Omental fat pad (tissue), 4 donors: ENCODE data around the gene LRP2. TPM values are rescaled to one million over a fixed set of nuclear protein-coding genes. Genes with fewer than 3 reads are reported as not detected.
A peak's percentile ranks its signal among the peaks of the same experiment; 100 is the strongest.

Source experiments
- ATAC-seq: fragments of 150-250 bp; one replicate; pipeline ENCODE4 v1.9.1; 2016; ENCODE audit warnings: mild to moderate bottlenecking, moderate library complexity; ENCODE audit not compliant: low FRiP score
- DNase-seq: peaks from one replicate; pipeline ENCODE4 v3.0.0-alpha.2; 2019; ENCODE audit warnings: low spot score
- total RNA-seq, 4 donors: library from RNA; depleted of rRNA; stranded (reverse); fragments of >200 nt; gene quantifications; one replicate each; pipeline ENCODE4 v1.1.0, GENCODE V29; 2016
- TF ChIP-seq, protein P1 (sequence below), 3 donors: fragments of 450-650 bp; IDR thresholded peaks; one replicate each; pipeline ENCODE4 v1.5.1; 2016 to 2017; ENCODE audit warnings: antibody characterized with exemption in 3 of 3, mild to moderate bottlenecking in 3 of 3, moderate library complexity in 2 of 3

Gene LRP2
- total RNA-seq, 4 donors from 2014 or later, result 12.2 to 58.3 (median 14.1) TPM; not detected in 1

DNA sequence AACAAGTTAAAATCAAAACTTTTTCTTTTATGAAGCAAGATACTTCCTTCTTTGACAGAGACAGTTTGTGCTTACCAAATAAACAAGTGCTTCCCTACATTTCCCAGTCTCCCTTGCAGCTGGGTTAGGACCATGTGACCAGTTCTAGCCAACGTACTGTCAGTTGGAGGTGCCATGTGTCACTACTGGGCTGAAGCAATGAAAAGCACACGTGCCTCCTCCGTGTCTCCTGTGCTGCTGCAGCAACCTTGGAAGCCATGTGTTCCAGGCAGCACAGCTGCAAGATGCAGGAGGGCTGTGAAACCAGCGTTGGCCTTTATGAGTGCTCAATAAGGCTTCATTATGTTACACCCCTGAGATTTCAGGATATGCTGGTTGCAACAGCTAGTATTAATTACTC lies 199.7 kb downstream of the LRP2 start:
- TF ChIP-seq, protein P1, sequence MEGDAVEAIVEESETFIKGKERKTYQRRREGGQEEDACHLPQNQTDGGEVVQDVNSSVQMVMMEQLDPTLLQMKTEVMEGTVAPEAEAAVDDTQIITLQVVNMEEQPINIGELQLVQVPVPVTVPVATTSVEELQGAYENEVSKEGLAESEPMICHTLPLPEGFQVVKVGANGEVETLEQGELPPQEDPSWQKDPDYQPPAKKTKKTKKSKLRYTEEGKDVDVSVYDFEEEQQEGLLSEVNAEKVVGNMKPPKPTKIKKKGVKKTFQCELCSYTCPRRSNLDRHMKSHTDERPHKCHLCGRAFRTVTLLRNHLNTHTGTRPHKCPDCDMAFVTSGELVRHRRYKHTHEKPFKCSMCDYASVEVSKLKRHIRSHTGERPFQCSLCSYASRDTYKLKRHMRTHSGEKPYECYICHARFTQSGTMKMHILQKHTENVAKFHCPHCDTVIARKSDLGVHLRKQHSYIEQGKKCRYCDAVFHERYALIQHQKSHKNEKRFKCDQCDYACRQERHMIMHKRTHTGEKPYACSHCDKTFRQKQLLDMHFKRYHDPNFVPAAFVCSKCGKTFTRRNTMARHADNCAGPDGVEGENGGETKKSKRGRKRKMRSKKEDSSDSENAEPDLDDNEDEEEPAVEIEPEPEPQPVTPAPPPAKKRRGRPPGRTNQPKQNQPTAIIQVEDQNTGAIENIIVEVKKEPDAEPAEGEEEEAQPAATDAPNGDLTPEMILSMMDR (IDR thresholded peaks at IDR 0.05), result no peak
- DNase-seq (no peak), ATAC-seq (no peak)

DNA sequence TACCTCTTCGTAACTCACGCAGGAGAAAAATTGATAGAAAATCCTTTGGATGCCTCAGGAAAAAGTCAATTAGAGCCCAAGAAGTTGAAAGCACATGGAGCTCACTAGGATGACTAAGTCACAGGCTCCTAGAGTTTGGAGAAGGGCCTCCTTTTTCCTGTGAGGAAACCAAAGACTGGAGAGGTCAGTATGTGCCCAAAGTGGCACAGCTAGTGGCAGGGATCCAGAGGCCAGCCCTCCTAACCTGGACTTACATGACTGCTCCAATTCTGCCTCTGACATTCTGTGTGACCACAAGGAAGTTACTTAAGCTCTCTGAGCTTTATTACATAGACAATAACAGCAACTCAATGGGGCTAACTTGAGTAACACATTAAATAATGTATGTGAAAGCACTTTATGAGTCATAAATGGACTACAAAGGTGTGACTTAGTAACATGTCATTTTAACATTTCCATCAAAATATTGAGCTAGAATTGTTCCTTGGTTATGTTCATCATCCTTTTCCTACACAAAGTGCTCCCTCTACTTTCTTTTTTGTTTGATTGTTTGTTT lies 201.3 kb downstream of the LRP2 start:
- ATAC-seq, result no peak
- TF ChIP-seq, protein P1 (IDR thresholded peaks at IDR 0.05), result no peak
- DNase-seq, result no peak

DNA sequence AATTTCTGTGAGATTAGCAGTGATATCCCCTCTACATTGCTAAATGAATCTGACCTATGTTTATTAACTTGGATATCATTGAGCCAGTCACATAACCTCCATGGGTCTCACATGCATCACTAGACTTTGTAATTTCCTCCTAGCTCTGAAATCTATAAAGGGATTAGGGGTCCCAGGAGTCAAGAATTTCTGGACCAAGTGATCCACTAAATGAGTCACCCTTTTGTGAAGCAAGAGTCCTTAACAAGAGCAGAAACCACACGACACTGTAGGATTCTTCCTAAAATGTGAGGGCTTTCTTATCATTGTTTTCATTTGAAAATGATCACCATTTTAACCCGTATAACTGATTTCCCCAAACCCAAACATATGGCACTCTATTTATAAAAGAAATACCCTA lies 202.6 kb downstream of the LRP2 start:
- DNase-seq (no peak), ATAC-seq (no peak)

DNA sequence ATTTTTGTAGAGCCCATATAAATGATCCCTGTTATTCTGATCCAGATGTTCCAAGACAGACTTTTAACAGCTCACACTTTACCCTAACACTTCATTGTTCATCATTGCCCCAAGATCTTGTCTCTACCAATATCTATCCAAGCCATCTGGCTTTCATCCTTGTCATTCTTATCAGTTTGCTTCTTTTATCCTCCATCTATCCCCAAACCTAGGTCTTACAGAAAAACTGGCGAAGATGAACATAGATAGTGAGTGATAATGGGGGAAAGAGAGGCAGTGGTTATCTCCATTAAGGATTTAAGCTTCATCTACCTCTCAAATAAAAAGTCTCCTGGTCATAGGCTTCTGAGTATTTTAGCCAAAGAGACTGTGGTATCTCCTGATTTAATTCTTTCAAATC lies 203.5 kb downstream of the LRP2 start:
- ATAC-seq (no peak), DNase-seq (no peak)
- TF ChIP-seq, protein P1 (IDR thresholded peaks at IDR 0.05), result no peak

More for the DNA sequence above, 202.6 kb downstream of the LRP2 start:
- TF ChIP-seq, protein P1 (IDR thresholded peaks at IDR 0.05), result no peak

DNA sequence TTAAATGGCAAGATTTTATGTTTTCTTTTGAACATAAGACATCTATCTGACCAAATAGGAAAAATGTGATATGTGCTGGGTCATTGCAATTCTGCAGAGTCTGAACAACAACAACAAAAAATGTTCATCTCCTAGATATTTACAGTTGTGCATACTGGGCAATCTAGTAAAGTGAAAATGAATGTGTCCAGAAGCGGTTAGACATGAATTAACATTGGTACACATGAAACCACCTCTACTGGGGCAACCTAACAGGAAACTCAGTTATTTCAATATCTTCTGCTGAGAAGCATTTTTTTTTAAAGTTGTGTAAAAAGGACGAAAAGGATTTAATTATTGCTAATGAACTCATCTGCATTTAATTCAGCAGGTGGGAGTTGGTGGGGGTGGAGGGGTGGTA lies 216.1 kb downstream of the LRP2 start:
- DNase-seq (no peak), ATAC-seq (no peak)
- TF ChIP-seq, protein P1 (IDR thresholded peaks at IDR 0.05), result no peak

DNA sequence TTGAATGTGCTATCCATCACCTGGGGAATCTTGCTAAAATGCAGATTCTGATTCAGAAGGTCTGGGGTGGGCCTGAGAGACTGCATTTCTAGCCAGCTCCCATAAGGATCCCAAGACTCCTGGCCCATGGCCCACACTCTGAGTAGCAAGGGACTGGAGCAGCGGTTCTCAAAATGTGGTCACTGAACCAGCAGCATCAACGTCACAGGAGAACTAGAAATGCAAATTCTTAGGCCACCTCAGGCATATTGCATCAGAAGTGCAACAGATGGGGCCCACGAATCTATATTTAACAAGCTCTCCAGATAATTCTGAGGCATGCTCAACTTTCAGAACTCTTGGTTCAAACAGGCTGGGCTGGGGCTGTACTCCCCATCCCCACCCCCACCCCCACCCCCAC lies 218.3 kb downstream of the LRP2 start:
- no peak for DNase-seq
- no peak for ATAC-seq
- TF ChIP-seq, protein P1 (IDR thresholded peaks at IDR 0.05), result no peak

DNA sequence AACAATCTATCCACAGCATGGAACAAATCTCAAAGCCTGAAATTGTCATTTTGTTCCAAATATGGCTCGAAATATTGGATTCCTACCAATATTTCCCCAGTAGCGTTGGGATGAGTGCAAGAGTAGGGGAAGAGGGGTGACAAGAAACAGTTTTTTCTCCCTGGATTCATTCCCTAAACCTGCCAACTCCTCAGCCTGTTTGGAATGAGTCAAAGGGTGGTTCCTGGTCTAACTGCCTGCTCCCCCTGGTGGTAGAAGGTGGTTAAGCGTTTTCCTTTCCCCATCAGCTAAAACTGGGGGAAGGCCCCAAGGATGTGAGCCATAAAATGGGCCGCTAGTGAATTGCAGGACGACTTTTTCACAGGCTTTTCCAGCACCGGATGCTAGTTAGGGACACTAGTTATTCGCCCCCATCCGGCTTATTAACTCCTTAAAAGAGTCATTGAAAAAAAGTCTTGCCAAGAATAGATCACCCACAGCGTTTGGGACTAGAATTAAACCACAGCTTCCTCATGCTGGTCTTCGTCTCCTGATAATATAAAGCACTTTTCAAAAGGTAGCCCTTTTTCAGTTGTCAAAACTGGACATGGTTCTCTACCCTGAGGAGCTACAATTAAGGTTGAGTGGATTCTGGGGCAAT lies 220.5 kb downstream of the LRP2 start:
- DNase-seq (peak; percentile 34), ATAC-seq (peak; percentile 72)
- TF ChIP-seq, protein P1 (IDR thresholded peaks at IDR 0.05), result peak in 2 of 3 donors; percentile 29 to 35
